ENCODE measurements around the gene VIL1. TPM values are rescaled to one million over a fixed set of nuclear protein-coding genes. Genes with fewer than 3 reads are reported as not detected.

Gene VIL1
- total RNA-seq, 1 experiment from 2014 or later: 4.2 TPM

DNA sequence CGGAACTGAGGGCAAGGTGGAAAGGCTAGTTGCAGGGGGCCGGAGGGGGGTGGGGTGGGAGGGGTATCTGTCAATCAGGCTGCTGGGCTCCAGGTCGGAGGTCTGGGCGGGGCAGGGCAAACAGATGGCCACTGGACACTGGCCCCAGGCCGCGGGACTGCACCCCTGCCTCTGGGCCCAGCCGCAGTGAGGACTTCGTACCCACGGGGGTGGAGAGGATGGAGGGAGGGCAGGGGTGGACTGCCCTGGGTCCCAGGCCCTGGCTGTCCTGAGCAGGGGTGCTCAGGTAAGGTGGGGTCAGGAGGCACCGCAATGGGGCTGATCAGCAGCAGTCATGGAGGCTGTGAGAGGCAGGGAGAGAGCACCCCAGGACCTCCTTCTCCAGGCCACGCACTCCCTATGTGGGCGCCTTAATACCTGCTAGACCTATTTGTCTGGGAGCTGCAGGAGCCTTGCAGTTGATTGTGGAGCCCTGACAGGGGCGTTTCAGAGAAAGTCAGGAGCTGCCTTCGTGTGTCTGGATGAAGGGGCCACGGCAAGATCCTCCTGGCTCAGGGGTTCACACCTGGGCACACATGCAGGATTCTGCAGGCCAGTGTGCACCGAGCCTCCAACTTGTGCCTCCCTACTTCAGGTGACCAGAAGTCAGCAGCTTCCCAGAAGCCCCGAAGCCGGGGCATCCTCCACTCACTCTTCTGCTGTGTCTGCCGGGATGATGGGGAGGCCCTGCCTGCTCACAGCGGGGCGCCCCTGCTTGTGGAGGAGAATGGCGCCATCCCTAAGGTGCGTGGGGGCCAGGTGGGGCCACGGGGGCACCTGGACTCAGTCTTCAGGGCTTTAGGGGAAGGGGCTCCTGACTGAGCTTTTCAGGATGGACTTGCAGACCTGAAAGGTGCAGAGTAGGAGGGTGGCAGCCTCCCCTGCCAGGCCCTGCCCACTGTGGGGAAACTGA is 17.7 kb upstream of the VIL1 start:
- no CpG with 5 or more reads among the region's 24 CpGs for WGBS (ENCODE audit: extremely low coverage, insufficient read length, low lambda C conversion rate)
- H3K27me3 ChIP-seq (ENCODE audit: insufficient read depth, low read length): peaks cover 20% of the 10 kb centered on the region
- H2BK20ac ChIP-seq (ENCODE audit: low read depth, low read length, poor library complexity, severe bottlenecking): no peak overlapping the region
- TF ChIP-seq, protein P1, sequence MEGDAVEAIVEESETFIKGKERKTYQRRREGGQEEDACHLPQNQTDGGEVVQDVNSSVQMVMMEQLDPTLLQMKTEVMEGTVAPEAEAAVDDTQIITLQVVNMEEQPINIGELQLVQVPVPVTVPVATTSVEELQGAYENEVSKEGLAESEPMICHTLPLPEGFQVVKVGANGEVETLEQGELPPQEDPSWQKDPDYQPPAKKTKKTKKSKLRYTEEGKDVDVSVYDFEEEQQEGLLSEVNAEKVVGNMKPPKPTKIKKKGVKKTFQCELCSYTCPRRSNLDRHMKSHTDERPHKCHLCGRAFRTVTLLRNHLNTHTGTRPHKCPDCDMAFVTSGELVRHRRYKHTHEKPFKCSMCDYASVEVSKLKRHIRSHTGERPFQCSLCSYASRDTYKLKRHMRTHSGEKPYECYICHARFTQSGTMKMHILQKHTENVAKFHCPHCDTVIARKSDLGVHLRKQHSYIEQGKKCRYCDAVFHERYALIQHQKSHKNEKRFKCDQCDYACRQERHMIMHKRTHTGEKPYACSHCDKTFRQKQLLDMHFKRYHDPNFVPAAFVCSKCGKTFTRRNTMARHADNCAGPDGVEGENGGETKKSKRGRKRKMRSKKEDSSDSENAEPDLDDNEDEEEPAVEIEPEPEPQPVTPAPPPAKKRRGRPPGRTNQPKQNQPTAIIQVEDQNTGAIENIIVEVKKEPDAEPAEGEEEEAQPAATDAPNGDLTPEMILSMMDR (conservative IDR thresholded peaks at IDR 0.05): no peak
- no peaks in the 10 kb centered on the region for H4K20me1 ChIP-seq (ENCODE audit: control insufficient read depth, insufficient read depth, insufficient read length)
- no peak overlapping the region for H3T11ph ChIP-seq (ENCODE audit: low read length)
- Mint-ChIP-seq H3K36me3 (ENCODE audit: insufficient read depth in 1 of 3, low read depth in 3 of 3) (peaks cover 4 to 25% (median 22%) of the 10 kb centered on the region in 3 experiments; a peak in 6 of 7 replicates), H3K27ac (no peak overlapping the region), H3K4me3 (peak overlapping the region; percentile 90 to 92), H3K27me3 (ENCODE audit: low read depth) (peaks cover 29% of the 10 kb centered on the region), H3K9me3 (no peaks in the 10 kb centered on the region), H3K4me1 (peaks cover 26 to 32% of the 10 kb centered on the region in 2 experiments)
- peak overlapping the region; percentile 64 for H3K4me2 ChIP-seq (ENCODE audit: insufficient read depth, insufficient read length, low read length)
- H3K14ac ChIP-seq (ENCODE audit: insufficient read depth, low read length): no peak overlapping the region
- no peak overlapping the region for H4K5ac ChIP-seq (ENCODE audit: insufficient read length, low read depth, low read length)
- no peaks in the 10 kb centered on the region for H3K79me1 ChIP-seq (ENCODE audit: insufficient read depth, low read depth, low read length, poor library complexity, severe bottlenecking)
- H4K91ac ChIP-seq (ENCODE audit: insufficient read length, low read depth, low read length): no peak overlapping the region
- no peak overlapping the region for H2AK5ac ChIP-seq (ENCODE audit: insufficient read length, low read length)
- H3K4me1 ChIP-seq (ENCODE audit: insufficient read depth, low read length): no peaks in the 10 kb centered on the region; the same call in 1 of the 2 replicates
- peaks cover 36% of the 10 kb centered on the region for H3K23me2 ChIP-seq (ENCODE audit: insufficient read length, low read depth, low read length, poor library complexity, severe bottlenecking)
- no peak overlapping the region for H2AFZ ChIP-seq (ENCODE audit: low read length)
- H3K27ac ChIP-seq (ENCODE audit: insufficient read length, low read depth, low read length): no peak overlapping the region
- H2BK15ac ChIP-seq (ENCODE audit: low read depth, low read length): no peak overlapping the region
- H3K9me3 ChIP-seq (ENCODE audit: control insufficient read depth, low read depth, low read length): no peaks in the 10 kb centered on the region
- no peak overlapping the region for H2BK120ac ChIP-seq (ENCODE audit: low read depth, low read length, poor library complexity, severe bottlenecking)
- H3K9ac ChIP-seq (ENCODE audit: extremely low read depth, insufficient read length, low read length): no peak overlapping the region
- no peak for DNase-seq
- no peak overlapping the region for H4K8ac ChIP-seq (replicated peaks; ENCODE audit: insufficient read length, low read depth, low read length)
- no peaks in the 10 kb centered on the region for H3K79me2 ChIP-seq (ENCODE audit: insufficient read depth, low read length)
- H3K56ac ChIP-seq (ENCODE audit: insufficient read length, low read depth, low read length): no peak overlapping the region
- H3K4ac ChIP-seq (ENCODE audit: low read depth, low read length): no peak overlapping the region
- H3K23ac ChIP-seq (ENCODE audit: insufficient read length, low read depth, low read length): no peak overlapping the region
- H2BK5ac ChIP-seq (ENCODE audit: insufficient read length, low read length): no peak overlapping the region
- H3K18ac ChIP-seq (ENCODE audit: insufficient read length, low read depth, low read length): no peak overlapping the region
- no peak overlapping the region for H2BK12ac ChIP-seq (ENCODE audit: insufficient read length, low read depth, low read length)

All from H9 (cell line).